Cardiac muscle cell (in vitro differentiated cells and primary cell): ENCODE measurements around the gene MLN. TPM values are rescaled to one million over a fixed set of nuclear protein-coding genes. Genes with fewer than 3 reads are reported as not detected.
"Not testable (repeated sequence)": the region's sequence is repeated elsewhere in the genome, so short reads cannot be mapped to it uniquely, and the experiment has no call there.

Experiments
- DNase-seq, 2 donors: peaks; one replicate each; pipeline versions ENCODE4 v3.0.0 to v3.0.0-alpha.2; 2010 to 2017; ENCODE audit warnings: low read depth in 1 of 2, low spot score in 1 of 2
- H3K27ac ChIP-seq: fragments of 200-600 bp; sonication (generic); 2 replicates; pipeline ENCODE4 v1.5.1; 2016
- H3K27me3 ChIP-seq: fragments of 200-600 bp; sonication (generic); 2 replicates; pipeline ENCODE4 v1.6.0; 2016; ENCODE audit warnings: control low read depth
- H3K36me3 ChIP-seq: fragments of 200-600 bp; sonication (generic); 2 replicates; pipeline ENCODE4 v1.5.1; 2016; ENCODE audit warnings: control low read depth
- H3K4me1 ChIP-seq: fragments of 200-600 bp; sonication (generic); 2 replicates; pipeline ENCODE4 v1.8.1; 2017; ENCODE audit warnings: low read depth, mild to moderate bottlenecking, mixed run types
- H3K4me3 ChIP-seq: fragments of 200-600 bp; sonication (generic); 2 replicates; pipeline ENCODE4 v1.5.1; 2016; ENCODE audit warnings: mild to moderate bottlenecking
- H3K9me3 ChIP-seq: fragments of 200-600 bp; sonication (generic); 2 replicates; pipeline ENCODE4 v1.5.1; 2017; ENCODE audit warnings: low read depth, mild to moderate bottlenecking, control low read depth
- polyA plus RNA-seq: library from polyadenylated mRNA; unstranded; fragments of >200 nt; fragmentation: Nextera tagmentation; extraction: Ambion mirVana; gene quantifications from 2 replicates; pipeline ENCODE4 v1.2.1, GENCODE V29; 2016
- total RNA-seq: library from RNA; depleted of rRNA; stranded (reverse); fragments of >200 nt; gene quantifications from 2 replicates; pipeline ENCODE4 v1.2.3, GENCODE V29; 2016
- TF ChIP-seq, protein P1 (sequence below): IDR thresholded peaks from 2 replicates; pipeline ENCODE4 v1.5.1; 2012; ENCODE audit warnings: low read depth, mild to moderate bottlenecking, low read length

MLN gene
- total and polyA plus RNA-seq, 2 experiments from 2014 or later = 0.55 TPM; not detected in 1

DNA sequence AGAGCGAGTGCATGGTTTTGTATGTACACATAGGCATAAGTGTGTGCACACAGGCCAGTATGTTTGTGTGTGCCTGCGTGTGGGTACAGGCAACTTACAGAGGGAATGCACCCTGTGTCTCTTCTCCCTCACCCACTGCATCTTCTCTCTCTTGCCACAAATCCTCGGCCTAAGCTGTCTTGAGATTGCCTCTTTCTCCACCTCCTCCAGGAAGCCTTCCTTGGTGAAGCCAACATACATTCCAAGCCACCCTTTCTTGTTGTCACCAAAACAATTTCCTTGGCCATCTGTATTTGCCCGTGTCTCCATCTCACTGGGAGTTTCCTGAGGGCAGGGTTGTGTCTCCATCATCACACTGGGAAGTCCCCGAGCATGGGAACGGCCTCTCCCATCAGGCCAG is 29.8 kb upstream of the MLN start:
- no peak overlapping the region for H3K4me3 ChIP-seq
- H3K27ac ChIP-seq = no peak overlapping the region
- H3K9me3 ChIP-seq = no peaks in the 10 kb centered on the region
- no peaks in the 10 kb centered on the region for H3K36me3 ChIP-seq
- H3K27me3 ChIP-seq = no peaks in the 10 kb centered on the region
- H3K4me1 ChIP-seq = peaks cover 7% of the 10 kb centered on the region
- TF ChIP-seq, protein P1, sequence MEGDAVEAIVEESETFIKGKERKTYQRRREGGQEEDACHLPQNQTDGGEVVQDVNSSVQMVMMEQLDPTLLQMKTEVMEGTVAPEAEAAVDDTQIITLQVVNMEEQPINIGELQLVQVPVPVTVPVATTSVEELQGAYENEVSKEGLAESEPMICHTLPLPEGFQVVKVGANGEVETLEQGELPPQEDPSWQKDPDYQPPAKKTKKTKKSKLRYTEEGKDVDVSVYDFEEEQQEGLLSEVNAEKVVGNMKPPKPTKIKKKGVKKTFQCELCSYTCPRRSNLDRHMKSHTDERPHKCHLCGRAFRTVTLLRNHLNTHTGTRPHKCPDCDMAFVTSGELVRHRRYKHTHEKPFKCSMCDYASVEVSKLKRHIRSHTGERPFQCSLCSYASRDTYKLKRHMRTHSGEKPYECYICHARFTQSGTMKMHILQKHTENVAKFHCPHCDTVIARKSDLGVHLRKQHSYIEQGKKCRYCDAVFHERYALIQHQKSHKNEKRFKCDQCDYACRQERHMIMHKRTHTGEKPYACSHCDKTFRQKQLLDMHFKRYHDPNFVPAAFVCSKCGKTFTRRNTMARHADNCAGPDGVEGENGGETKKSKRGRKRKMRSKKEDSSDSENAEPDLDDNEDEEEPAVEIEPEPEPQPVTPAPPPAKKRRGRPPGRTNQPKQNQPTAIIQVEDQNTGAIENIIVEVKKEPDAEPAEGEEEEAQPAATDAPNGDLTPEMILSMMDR = no peak
- DNase-seq = no peak

DNA sequence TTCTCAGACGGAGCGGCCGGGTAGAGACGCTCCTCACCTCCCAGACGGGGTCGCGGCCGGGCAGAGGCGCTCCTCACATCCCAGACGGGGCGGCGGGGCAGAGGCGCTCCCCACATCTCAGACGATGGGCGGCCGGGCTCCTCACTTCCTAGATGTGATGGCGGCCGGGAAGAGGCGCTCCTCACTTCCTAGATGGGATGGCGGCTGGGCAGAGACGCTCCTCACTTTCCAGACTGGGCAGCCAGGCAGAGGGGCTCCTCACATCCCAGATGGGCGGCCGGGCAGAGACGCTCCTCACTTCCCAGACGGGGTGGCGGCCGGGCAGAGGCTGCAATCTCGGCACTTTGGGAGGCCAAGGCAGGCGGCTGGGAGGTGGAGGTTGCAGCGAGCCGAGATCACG is 29.0 kb upstream of the MLN start:
- H3K27ac ChIP-seq, H3K9me3 ChIP-seq, H3K4me1 ChIP-seq, H3K36me3 ChIP-seq, H3K27me3 ChIP-seq, DNase-seq, H3K4me3 ChIP-seq: not testable (repeated sequence)

DNA sequence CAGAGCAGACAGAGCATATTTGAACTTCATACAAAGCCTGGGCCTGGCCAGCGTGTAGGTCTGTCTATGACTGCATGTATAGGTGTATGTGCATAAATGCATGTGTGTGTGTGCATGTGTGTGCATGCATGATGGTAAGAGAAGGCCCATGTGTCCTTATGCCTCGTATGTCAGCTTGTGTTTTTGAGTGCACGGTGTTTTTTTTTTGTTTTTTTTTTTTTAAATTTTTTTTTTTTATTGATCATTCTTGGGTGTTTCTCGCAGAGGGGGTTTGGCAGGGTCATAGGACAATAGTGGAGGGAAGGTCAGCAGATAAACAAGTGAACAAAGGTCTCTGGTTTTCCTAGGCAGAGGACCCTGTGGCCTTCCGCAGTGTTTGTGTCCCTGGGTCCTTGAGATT is 27.9 kb upstream of the MLN start:
- H3K4me3 ChIP-seq, H3K27ac ChIP-seq, H3K9me3 ChIP-seq, H3K27me3 ChIP-seq, DNase-seq, H3K36me3 ChIP-seq, H3K4me1 ChIP-seq: not testable (repeated sequence)

DNA sequence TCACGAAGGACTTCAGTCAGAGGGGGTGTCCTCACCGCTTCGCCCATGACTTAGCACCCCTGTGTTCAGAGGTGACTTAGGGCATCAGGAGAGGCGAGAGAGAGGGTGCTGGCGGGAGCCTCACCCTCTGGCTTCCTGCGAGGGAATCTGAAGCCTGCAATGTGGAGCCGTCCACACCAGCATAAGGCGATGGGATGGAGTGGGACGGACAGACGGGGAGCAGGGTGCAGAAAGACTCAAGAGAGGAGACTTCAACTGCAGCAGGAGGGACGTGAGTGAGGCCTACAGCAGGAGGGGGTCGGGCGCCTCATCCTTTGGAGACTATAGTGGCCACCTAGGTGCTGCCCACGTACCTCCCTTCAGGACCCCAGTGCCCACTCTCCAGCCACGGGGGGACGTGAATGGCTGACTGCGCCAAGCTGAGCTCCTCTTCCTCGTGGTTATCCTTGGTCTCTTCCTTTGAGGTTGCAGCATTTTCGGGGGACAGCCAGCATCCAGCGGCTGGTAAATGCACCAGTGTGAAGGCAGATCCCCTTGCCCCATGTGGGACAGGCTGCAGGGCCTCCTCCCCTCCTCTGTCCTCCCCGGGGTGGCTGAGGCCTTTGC is 26.9 kb upstream of the MLN start:
- TF ChIP-seq, protein P1 = no peak
- no peak for DNase-seq
- Histone ChIP-seq H3K36me3 (no peaks in the 10 kb centered on the region), H3K9me3 (no peaks in the 10 kb centered on the region), H3K27me3 (no peaks in the 10 kb centered on the region), H3K27ac (no peak overlapping the region), H3K4me1 (peaks cover 7% of the 10 kb centered on the region), H3K4me3 (no peak overlapping the region)

DNA sequence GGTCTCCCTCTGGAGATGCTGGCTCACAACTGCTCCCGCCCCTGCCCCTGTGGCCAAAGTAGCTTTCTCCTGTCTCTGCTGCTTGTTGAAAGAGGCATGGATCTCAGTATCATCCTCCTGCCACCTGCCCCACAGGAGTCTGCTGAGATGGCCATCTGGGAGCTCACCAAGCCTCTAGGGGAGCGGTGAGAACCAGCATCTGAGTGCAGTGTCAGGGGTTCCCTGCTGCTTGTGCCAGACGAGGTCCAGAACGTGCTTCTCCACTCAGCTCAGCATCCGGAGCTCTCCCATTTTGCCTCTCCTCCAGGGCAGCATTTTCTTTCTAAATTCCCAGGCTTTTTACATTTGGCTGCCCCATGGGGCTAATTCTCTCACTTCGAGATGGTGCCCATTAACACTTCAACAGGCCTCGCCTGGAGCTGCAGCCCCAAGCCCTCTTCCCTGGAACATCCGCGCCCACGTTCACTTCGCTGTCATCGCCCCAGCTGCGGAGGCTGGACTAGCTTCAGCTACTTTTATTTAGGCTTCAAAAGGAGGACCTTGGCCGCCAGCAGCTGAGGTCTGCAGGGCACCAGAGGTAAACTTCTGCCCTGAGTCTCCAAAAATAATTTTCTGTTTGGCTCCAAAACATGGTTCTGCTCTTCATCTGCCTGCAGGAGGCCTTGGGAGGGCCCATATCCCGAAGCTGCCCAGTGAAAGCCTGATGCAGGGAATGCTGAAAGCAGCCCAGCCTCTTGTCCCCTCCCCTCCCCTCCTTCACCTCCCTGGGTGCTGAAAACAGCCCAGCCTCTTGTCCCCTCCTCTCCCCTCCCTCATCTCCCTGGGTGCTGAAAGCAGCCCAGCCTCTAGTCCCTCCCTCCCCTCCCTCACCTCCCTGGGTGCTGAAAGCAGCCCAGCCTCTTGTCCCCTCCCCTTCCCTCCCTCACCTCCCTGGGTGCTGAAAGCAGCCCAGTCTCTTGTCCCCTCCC is 25.2 kb upstream of the MLN start:
- Histone ChIP-seq H3K4me3 (no peak overlapping the region), H3K27me3 (no peaks in the 10 kb centered on the region), H3K4me1 (peaks cover 7% of the 10 kb centered on the region), H3K27ac (no peak overlapping the region), H3K9me3 (no peaks in the 10 kb centered on the region), H3K36me3 (no peaks in the 10 kb centered on the region)
- TF ChIP-seq, protein P1 = no peak
- DNase-seq = peak; percentile 37 to 41

DNA sequence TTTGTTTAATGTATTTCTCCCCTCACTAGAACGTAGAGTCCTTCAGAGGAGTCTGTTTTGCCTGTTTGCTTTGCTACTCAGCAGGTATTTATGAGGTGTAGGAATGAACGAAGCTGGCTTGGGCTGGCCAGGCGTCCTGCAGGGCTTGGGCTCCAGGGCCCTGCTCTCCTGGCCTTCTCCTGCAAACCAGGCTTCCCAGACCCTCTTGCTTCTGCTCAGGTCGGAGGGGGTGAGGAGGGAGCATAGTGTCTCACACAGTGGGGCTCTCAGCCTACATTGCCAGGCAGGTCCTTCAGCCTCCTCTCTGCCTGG is 24.6 kb upstream of the MLN start:
- Histone ChIP-seq H3K27ac (no peak overlapping the region), H3K4me3 (no peak overlapping the region), H3K36me3 (no peaks in the 10 kb centered on the region), H3K27me3 (no peaks in the 10 kb centered on the region), H3K9me3 (no peaks in the 10 kb centered on the region), H3K4me1 (peaks cover 7% of the 10 kb centered on the region)
- no peak for DNase-seq
- TF ChIP-seq, protein P1 = no peak
